SU-DHL-6 (cell line): ENCODE results near the gene TAOK2.

ENCODE experiments used
- CTCF ChIP-seq: fragments of 200-600 bp; sonication (generic); IDR thresholded peaks from one replicate; pipeline ENCODE4 v1.5.1; 2017; ENCODE audit warnings: antibody characterized with exemption, mild to moderate bottlenecking, low read length, moderate library complexity; ENCODE audit not compliant: insufficient read depth, poor library complexity, severe bottlenecking
- EZH2phosphoT487 ChIP-seq: fragments of 200-600 bp; sonication (generic), shearing (Covaris generic); conservative IDR thresholded peaks from 2 replicates; pipeline ENCODE4 v1.6.1; 2018; ENCODE audit warnings: mild to moderate bottlenecking, antibody characterized with exemption, low read length, moderate library complexity, mixed read lengths

DNA sequence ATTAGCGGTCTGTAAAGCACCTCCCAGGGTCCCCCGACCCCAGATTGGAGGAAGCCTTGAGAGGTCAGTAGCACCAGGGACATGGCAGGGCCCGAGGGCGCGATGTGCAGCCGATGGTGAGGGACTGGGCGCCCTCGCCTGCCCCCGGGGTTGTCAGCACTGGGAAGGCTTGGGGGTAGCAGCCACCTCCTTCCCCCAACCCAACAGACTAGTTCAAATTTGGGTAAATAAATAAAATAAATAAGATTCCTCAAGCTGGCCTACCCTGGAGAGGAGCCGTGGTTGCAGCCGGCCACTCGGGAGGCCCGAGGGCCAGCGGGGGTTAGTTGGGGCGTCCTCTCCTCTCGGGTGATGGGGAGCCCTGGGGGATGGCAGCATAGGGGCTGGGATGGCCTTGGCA, 50.8 kb downstream of the TAOK2 start:
- TF ChIP-seq CTCF = no peak
- TF ChIP-seq EZH2phosphoT487 = no peak
